Epithelial cell of esophagus (primary cell): ENCODE results near the gene SYNPR.

Experiments
- DNase-seq: peaks from one replicate; pipeline ENCODE4 v3.0.0; 2010; ENCODE audit warnings: low read depth
- H3K4me3 ChIP-seq: 2 replicates; pipeline ENCODE4 v1.5.1; 2011; ENCODE audit warnings: mild to moderate bottlenecking, low read length, control low read depth
- TF ChIP-seq, protein P1 (sequence below): IDR thresholded peaks from 2 replicates; pipeline ENCODE4 v1.5.1; 2011; ENCODE audit warnings: low read depth, mild to moderate bottlenecking, low read length, control low read depth, inconsistent platforms; ENCODE audit not compliant: insufficient read depth; ENCODE audit errors: missing control alignments

Gene SYNPR

DNA sequence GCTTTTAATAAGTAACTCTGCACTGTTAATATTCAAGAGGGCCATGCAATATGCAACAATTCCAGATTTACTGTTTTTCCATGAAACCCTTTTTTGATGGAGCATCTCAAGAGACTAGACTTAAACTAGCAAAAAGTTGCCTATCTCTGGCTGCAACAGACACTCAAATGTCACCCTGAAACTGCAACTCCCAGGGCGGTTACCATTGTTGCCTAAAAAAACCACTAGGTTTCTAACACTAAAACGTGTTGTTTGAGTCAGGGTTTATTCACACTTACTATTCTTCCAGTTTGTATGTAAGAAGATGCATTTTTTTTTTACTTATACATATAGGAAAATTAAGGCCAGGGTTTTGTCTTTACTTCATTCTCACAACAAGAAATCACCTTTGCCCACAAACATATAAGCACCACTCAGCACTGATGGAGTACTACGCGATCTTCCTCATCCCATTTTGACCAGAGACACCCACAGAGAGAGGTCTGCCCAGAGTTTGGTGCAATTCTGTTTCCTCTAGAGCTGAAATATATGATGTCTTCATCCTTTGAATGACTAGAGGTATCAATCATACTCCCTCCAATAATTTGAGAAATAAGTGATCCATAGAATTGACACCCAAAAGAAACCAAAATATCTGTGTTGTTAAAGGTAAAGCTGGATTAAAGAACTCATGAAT lies 250.4 kb downstream of the SYNPR start:
- no peak for DNase-seq
- TF ChIP-seq, protein P1, sequence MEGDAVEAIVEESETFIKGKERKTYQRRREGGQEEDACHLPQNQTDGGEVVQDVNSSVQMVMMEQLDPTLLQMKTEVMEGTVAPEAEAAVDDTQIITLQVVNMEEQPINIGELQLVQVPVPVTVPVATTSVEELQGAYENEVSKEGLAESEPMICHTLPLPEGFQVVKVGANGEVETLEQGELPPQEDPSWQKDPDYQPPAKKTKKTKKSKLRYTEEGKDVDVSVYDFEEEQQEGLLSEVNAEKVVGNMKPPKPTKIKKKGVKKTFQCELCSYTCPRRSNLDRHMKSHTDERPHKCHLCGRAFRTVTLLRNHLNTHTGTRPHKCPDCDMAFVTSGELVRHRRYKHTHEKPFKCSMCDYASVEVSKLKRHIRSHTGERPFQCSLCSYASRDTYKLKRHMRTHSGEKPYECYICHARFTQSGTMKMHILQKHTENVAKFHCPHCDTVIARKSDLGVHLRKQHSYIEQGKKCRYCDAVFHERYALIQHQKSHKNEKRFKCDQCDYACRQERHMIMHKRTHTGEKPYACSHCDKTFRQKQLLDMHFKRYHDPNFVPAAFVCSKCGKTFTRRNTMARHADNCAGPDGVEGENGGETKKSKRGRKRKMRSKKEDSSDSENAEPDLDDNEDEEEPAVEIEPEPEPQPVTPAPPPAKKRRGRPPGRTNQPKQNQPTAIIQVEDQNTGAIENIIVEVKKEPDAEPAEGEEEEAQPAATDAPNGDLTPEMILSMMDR = no peak
- H3K4me3 ChIP-seq = no peak overlapping the region

DNA sequence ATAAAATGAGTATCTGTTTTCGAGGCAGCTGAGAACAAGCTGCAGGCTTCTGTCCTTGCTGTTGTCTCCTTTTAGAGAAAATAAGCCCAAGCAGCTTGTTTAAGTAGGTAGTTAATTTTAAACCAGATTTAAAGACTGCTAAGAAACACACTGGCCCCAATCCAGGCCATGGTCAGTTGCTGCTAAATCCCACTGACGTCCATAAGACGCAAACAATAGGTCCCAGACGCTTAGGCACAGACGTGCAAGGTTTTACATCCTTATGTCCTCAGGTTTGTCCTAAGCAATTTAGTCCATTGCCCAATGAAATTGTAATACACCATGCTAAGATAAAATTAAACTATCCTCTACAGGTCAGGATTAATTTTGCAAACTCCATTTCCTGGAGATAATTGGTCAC lies 254.4 kb downstream of the SYNPR start:
- DNase-seq = no peak
- TF ChIP-seq, protein P1 = no peak
- H3K4me3 ChIP-seq = no peak overlapping the region

DNA sequence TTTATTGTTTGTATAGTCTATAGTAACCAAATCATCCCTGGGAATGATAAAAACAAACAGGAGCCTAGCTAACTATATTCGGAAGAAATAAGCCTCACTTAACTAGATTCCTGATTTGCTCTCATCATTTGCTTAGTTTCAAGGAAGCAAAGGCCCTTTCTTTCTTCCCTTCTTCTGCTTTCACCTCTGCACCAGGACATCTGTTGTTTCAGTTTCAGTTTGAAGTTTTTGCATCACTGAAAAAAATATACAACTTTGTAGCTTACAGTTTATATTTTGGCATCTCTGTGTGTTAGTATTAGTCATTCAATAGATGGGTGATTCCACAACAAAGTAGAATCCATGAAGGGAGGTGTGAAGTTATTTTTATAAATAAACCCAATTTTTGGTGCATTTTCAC lies 260.8 kb downstream of the SYNPR start:
- H3K4me3 ChIP-seq = no peak overlapping the region
- TF ChIP-seq, protein P1 = no peak
- DNase-seq = no peak

DNA sequence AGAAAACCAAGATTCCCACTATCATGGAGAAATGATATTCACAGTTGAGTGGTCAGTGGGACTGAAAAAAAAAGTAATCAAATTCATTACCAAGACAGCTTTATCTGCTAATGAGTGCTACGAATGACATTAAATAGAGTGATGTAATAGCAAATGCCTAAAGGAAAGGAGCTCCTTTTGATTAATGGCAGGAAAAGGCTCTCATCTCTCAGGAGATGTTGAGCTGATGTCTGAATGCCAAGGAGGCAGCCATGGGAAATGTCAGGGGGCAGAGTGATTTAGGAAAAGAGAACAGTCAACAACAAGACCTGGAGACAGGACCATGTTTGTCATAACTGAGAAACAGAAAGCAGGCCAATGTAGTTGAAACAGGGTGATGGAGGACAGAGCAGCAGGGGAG lies 277.7 kb downstream of the SYNPR start:
- TF ChIP-seq, protein P1 = no peak
- H3K4me3 ChIP-seq = no peak overlapping the region
- DNase-seq = no peak

DNA sequence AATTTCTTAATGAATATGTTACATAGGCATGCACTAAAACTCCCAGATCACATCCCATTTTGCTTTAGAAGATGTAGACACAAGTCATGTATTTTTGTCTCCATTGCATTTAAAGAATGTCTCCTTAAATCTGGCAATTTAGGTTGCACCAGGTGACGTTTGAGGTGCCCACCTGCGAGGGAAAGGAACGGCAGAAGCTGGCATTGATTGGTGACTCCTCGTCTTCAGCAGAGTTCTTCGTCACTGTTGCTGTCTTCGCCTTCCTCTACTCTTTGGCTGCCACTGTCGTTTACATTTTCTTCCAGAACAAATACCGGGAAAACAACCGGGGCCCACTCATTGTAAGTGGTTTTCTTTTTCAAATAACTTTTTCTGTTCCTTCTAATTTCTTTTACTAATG lies 278.3 kb downstream of the SYNPR start:
- no peak for DNase-seq
- TF ChIP-seq, protein P1 = no peak
- H3K4me3 ChIP-seq = no peak overlapping the region

DNA sequence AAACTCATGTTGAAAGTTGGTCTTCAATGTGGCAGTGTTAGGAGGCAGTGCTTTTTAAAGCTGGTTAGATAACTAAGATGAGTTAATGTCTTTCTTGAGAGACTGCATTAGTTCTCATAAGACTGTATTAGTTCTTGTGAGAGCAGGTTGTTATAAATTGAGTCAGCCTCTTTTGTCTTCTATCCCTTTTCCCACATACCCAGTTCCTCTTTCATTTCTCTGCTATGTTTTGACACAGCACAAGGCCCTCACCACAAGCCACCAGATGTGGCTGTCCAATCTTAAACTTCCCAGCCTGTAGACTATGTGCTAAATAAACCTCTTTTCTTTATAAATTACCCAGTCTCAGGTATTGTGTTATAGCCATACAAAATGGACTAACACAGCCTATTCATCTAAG lies 279.8 kb downstream of the SYNPR start:
- TF ChIP-seq, protein P1 = no peak
- H3K4me3 ChIP-seq = no peak overlapping the region
- no peak for DNase-seq

DNA sequence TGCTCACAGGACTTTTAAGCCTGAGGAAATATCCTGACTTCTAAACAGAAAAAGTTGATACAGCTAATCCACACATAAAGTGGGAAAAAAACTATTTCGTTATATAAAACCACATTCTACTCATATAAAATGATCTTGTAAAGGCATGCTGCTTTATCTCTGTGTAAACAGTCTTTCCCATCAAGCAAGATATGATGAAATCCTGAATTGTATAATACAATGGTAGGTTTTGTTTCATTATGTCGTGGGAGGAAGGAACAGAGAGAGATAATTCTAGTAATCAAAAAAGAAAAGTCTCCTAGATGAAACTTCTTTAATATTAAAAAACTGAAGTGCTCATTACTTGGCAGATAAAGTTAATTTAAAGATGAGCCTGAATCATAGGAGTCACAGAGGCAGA lies 281.8 kb downstream of the SYNPR start:
- peak; percentile 23 for DNase-seq
- TF ChIP-seq, protein P1 = no peak
- no peak overlapping the region for H3K4me3 ChIP-seq
